NCI-H345 treated with DMSO at 0.1 percent for 48 hours (cell line): ENCODE results near the gene TNPO2.
"Not testable (repeated sequence)": the region's sequence is repeated elsewhere in the genome, so short reads cannot be mapped to it uniquely, and the experiment has no call there.

Experiments
- DNase-seq: peaks from one replicate; lab custom pipeline; 2025; ENCODE audit not compliant: unreplicated experiment; lab: John Stamatoyannopoulos, UW

Gene TNPO2

GRCh38 chr19:12737835-12738351, 14.2 kb upstream of the TNPO2 start:
- no peak for DNase-seq

GRCh38 chr19:12736995-12737834, 13.5 kb upstream of the TNPO2 start, which contains the start of gene GET3:
GET3 (plus strand) TSS chr19:12737497; CDS start chr19:12737506, 9 bp downstream.
- DNase-seq = peak; percentile 90

GRCh38 chr19:12733369-12734214, 9.9 kb upstream of the TNPO2 start:
- DNase-seq = no peak

GRCh38 chr19:12731337-12731736, 7.6 kb upstream of the TNPO2 start:
- DNase-seq = no peak

- DNase-seq = no peak
Observed at GRCh38 chr19:12730064-12730463, 6.3 kb upstream of the TNPO2 start.

GRCh38 chr19:12727745-12728433, 4.2 kb upstream of the TNPO2 start:
- no peak for DNase-seq

GRCh38 chr19:12726988-12727316, 3.2 kb upstream of the TNPO2 start:
- no peak for DNase-seq

- DNase-seq = not testable (repeated sequence)
Observed at GRCh38 chr19:12725612-12726011, 1.9 kb upstream of the TNPO2 start.

GRCh38 chr19:12723381-12723640, 421 bp downstream of the TNPO2 start:
- no peak for DNase-seq

- DNase-seq = peak; percentile 39
Observed at GRCh38 chr19:12722566-12723380, 959 bp downstream of the TNPO2 start.

GRCh38 chr19:12721656-12722565, 1.8 kb downstream of the TNPO2 start:
- no peak for DNase-seq

GRCh38 chr19:12720851-12721655, 2.7 kb downstream of the TNPO2 start:
- no peak for DNase-seq

- DNase-seq = no peak
Observed at GRCh38 chr19:12720296-12720695, 3.4 kb downstream of the TNPO2 start.

- DNase-seq = no peak
Observed at GRCh38 chr19:12715929-12716328, 7.8 kb downstream of the TNPO2 start.

- DNase-seq = no peak
Observed at GRCh38 chr19:12715102-12715501, 8.6 kb downstream of the TNPO2 start.

GRCh38 chr19:12713304-12713703, 10.4 kb downstream of the TNPO2 start:
- DNase-seq = not testable (repeated sequence)

GRCh38 chr19:12712077-12712476, 11.7 kb downstream of the TNPO2 start:
- DNase-seq = not testable (repeated sequence)

GRCh38 chr19:12711187-12711586, 12.5 kb downstream of the TNPO2 start:
- no peak for DNase-seq

GRCh38 chr19:12708641-12709040, 15.1 kb downstream of the TNPO2 start:
- no peak for DNase-seq
